NCI-H524 (cell line): Measurements from ENCODE around the gene STXBP5.

Experiments used
- DNase-seq, 2 experiments: peaks; one replicate each; lab custom pipeline; 2025; lab: John Stamatoyannopoulos, UW

STXBP5 gene

DNA sequence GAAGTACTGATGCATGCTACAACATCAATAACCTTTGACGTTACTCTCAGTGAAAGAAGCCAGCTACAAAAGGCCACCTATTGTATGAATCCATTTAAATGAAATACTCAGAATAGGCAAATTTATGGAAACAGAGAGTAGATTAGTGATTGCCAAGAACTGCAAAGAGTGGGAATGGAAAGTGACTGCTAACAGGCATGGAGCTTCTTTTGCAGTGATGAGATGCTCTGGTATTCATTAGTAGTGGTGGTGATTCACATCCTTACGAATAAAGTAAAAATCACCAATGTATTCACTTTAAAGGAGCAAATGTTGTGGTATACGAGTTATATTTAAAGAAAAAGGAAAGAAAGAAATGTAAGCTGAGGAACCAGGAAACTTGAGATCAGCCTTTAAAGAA lies 177.5 kb downstream of the STXBP5 start:
- no peak for DNase-seq

DNA sequence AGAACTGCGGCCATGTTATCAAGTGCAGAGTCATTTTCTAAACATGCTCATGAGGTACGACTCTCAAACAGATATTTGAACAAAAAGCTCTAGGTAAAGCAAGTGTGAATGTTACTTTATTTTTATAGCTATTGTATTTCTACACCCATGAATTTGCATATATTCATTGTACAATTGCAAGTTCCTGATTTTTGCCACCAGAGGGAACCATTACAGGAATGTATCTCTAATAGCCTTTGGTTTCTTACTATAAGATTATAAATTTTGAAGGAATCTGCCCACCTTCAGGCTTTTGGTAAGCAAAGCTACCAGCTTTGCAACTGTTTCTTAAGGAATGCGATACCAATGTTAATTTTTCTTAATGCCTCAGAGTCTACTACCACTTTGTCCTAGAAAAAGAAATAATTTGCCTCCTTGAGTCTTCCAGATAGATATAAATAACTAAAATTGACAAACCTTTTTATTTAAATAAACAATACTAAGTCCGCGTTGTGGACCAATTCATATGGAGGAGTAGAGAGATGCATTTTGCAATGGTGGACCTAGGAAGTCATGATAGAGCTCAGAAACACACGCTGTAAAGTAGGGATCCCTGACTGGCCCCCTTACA lies 178.8 kb downstream of the STXBP5 start:
- DNase-seq, result peak in 1 of 2 experiments; percentile 43

DNA sequence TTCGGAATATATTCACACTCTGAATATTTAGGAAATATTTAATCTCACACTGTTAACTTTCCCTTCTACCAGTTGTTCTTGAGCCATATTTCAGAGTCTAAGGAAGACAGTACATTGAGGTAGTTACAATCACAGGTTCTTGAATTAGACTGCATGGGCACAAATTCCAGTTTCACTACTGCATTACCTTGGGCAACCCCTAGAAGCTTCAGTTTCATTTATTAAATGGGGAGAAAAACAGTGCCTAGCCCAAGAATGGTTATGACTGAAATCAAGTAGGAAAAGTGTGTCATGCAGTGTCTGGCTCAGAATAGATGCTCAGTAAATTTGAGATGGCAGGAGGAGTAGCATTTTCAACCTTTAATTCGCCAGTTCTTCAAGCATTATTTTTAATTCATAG lies 179.8 kb downstream of the STXBP5 start:
- no peak for DNase-seq

DNA sequence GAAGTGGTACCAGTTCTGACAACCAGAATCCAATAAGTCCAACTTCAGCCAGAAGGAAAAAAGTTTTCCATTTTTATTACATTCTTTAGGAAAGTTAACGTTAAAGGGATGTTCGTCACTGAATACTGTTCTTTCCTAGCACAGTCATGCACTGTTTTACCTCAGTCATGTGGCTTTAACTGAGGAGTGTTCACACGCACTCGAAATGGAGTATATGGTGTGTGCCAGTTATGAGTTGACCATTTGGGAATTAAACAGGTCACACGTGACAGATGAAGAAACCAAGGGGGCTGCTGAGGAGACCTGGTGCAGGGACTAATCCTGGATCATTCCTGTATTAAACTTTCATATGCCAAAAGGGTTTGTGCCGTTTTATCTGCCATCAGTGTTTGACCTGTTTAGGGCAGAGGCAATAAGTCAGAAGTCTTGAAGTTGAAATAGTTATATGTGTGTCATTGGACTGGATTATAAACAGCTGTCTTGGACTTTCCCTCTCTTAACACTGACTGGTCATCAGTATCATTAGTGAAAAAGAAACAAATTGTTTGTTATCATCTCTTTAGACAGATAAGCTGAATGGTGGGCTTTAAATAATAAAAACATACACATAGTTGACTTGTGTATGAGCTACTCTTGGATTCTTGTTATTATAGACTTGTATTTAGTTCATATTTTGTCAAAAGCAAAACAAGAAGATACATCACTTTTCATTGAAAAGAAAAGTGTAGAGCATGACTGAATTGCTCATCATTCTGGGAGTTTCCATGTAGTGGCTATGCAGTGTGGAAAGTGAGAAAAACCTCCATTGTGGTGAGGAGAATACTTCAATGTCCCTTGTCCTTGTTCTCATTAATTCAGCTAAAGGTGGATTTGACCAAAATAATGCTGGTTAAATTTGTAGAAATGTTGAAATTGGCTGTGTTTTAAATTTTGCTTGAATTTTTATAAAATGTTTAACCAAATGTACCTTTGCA lies 180.8 kb downstream of the STXBP5 start:
- DNase-seq, result no peak

GRCh38 chr6:147389463-147389862 lies 185.2 kb downstream of the STXBP5 start:
- no peak for DNase-seq

GRCh38 chr6:147390909-147391536 lies 186.8 kb downstream of the STXBP5 start:
- peak; percentile 20 to 65 for DNase-seq

DNA sequence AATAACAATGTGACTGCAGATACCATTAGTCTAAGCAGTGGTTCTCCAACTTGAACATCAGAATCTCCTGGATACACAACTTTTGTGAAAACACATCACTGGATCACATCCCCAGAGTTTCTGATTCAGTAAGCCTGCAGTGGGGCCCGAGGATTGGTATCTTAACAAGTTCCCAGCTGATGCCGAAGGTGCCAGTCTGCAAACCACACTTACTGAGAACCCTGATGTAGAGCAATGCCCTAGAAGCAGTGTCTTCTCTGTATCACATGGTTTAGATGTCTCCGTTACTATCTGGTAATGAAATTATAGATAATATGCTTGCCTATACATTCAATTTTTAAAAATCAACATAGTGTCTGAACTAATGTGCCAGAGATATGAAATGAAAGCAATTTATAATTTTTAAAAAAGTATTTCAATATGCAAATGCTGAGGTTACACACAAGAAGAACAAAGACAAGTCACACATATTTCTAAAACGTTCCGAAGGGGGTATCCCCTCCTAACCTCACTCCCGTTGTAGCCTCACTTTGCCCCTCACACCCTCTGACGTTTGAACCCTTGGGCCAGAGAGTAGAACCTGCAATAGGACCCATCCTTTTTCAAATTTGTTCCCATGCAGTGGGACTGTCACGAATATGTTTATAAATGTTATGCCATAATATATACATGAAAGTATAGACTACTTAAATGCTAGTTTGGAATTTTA lies 188.9 kb downstream of the STXBP5 start:
- no peak for DNase-seq

GRCh38 chr6:147395158-147395557 lies 190.9 kb downstream of the STXBP5 start:
- DNase-seq, result no peak

GRCh38 chr6:147397306-147397705 lies 193.1 kb downstream of the STXBP5 start:
- no peak for DNase-seq

GRCh38 chr6:147400968-147401367 lies 196.8 kb downstream of the STXBP5 start:
- no peak for DNase-seq

DNA sequence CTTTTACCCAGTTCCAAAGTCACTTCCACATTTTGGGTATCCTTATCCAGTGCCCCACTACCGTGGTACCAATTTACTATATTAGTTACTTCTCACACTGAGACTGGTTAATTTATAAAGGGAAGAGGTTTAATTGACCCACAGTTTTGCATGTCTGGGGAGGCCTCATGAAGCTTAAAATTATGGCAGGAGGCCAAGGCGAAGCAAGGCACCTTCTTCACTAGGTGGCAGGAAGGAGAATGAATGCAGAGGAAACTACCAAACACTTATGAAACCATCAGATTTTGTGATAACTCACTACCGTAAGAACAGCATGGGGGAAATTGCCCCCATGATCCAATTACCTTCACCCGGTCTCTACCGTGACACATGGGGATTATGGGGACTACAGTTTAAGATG lies 197.6 kb downstream of the STXBP5 start:
- DNase-seq, result no peak

DNA sequence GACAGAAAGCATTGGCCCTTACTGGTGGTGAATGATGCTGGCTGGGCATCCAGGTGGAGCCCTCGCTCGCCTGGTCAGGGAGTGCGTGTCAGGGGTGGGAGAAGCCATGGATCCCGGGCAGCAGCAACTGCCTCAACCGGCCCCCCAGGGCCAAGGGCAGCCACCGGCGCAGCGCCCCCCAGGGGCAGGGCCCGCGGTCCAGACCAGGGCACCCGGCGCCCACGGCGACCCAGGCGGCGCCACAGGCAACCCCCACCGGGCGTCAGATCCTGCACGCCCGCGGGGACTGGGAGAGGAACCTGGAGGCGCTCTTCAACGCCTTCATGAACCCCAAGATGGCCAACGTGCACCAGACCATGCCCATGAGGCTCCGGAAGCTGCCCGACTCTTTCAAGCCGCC lies 202.6 kb downstream of the STXBP5 start:
- DNase-seq, result no peak

DNA sequence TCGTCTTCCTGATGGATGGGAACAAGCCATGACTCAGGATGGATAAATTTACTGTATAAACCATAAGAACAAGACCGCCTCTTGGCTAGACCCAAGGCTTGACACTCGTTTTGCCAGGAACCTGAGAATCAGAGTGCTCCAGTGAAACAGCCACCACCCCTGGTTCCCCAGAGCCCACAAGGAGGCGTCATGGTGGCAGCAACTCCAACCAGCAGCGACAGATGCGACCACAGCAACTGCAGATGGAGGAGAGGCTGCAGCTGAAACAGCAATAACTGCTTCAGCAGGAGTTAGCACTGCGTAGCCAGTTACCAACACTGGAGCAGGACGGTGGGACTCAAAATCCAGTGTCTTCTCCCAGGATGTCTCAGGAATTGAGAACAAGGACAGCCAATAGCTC lies 203.4 kb downstream of the STXBP5 start:
- DNase-seq, result no peak

- no peak for DNase-seq
These were observed 212.4 kb downstream of the STXBP5 start for GRCh38 chr6:147416622-147417021.

DNA sequence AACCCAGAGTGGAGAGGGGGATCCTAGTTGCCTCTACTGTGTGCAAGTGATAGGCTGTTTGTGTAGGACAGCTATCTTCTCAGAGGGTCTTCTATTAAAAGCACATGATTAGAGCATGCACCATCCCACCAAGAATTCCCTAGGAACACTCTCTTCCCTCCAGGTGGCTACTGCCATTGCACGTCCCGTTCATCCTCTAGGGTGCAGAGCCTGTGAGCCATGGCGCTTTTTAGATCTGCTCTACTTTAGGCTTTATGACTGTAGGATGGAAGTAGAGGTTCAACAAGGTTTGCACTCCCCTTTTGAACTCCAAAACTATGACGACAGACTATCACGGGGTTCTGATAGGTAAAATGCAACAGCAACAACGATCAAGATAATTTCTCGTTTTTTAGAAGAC lies 213.7 kb downstream of the STXBP5 start:
- DNase-seq, result no peak

DNA sequence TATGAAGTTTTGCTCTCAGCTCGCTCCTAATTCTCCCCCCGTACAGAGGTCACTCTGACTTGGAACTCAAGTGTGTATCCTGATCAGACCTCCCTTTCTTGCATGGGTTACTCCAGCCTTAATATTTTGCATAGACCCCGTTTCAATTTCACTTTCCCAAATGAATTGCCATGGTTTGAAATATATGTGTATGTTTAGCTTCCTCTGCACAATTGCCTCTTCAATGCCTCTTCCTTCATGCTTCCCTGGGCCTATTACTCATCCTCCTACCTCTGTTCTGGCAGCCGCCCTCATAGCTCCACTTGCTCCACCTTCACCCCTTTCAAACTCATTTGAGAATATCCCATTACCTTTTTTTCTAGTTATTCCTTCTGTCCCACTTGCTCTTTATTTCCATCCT lies 214.3 kb downstream of the STXBP5 start:
- DNase-seq, result no peak

DNA sequence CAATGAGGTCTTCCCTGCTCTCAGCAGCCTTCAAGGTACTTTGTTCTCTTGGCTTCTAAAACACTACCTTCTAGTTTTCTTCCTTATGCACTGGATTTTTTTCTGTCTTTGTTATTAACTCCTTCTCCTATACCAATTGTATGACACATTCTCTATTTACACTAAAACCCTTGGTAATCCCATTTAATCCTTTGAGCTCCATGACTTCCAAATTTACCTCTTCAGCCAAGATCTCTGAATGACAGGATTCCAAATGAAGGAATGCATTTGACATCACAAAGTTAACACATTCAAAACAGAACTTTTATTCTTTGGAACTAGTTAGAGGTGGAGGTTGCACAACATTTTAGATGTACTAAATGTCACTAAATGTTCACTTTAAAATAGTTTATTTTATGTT lies 217.7 kb downstream of the STXBP5 start:
- DNase-seq, result peak in 1 of 2 experiments; percentile 1

DNA sequence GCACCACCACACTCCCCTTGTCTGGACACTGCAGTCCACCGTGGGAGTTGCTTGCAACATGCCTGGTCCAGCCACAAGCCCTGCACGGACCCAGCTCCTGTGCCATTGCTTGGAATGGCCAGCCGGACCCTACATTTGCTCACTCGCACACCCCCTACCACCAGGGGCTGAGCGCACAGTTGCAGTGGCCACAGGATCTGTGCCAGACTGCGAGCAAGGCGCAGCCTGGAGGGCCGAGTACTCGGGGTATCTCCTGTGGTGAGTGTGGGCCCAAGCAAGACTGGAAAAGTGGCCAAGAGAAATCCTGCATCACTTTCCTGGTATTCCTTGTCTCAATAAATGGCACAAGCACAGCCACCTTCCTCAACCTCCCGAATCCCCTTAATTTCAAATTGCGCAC lies 218.9 kb downstream of the STXBP5 start:
- DNase-seq, result no peak

GRCh38 chr6:147429794-147430193 lies 225.6 kb downstream of the STXBP5 start:
- no peak for DNase-seq

- no peak for DNase-seq
These were observed 226.6 kb downstream of the STXBP5 start for GRCh38 chr6:147430811-147431210.

GRCh38 chr6:147434076-147434475 lies 229.9 kb downstream of the STXBP5 start:
- DNase-seq, result no peak

GRCh38 chr6:147434516-147434915 lies 230.3 kb downstream of the STXBP5 start:
- no peak for DNase-seq
